Activated CD4-positive, alpha-beta T cell treated with anti-CD3 and anti-CD28 coated beads, Interleukin-10, Interleukin-2, amounts not matched to agents 100 ng/mL and 50 ng/mL, durations not matched to agents 16 hours and 8 hours (primary cell): ENCODE data around the gene ABCA3.
"Not testable (repeated sequence)": the region's sequence is repeated elsewhere in the genome, so short reads cannot be mapped to it uniquely, and the experiment has no call there.

Source experiments
- DNase-seq: peaks from one replicate; pipeline ENCODE4 v3.0.0-alpha.2; 2020

Gene ABCA3

GRCh38 chr16:2278956-2279800 lies 61.4 kb downstream of the ABCA3 start:
- DNase-seq: no peak

- no peak for DNase-seq
Measured at GRCh38 chr16:2278272-2278608, 62.3 kb downstream of the ABCA3 start.

DNA sequence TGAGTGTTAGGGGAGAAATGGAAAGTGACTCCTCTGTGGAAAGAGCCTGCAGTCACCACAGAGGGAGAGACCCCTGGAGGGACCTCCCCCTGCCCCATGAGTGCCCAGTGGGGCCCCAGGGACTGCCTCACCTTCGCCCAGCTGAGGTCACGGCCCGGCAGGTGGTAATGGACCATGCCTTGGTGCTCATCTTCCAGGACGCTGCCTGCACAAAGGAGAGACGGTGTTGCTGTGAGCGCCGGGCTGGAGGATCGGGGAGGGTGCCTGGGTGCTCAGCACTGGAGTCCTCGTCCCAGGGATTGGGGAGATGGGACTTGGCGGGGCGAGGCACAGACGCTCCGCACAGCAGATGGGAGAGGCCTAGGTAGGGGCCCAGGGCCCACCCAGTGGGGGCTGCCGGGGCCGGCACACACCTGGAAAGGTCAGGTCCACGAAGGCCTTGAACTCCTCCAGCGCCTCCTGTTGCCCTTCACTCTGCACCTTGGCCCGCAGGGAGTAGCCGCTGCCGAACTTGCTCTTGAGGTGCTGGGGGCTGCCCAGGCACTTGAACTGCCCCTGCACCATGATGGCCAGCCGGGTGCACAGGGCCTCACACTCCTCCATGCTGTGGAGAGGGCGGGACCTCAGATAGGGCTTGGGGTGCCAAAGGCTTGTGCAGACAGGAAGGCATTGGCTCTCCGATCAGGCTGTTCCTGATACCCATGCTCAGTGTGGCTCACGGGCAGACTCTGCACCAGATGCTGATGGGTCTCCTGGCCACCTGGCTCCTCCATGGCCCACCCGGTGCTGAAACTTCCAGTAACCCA lies 62.9 kb downstream of the ABCA3 start:
- DNase-seq: no peak

GRCh38 chr16:2276368-2277195 lies 63.9 kb downstream of the ABCA3 start:
- no peak for DNase-seq

GRCh38 chr16:2275476-2276367 lies 64.8 kb downstream of the ABCA3 start:
- DNase-seq: no peak

- no peak for DNase-seq
Measured at GRCh38 chr16:2273931-2274330, 66.6 kb downstream of the ABCA3 start.

DNA sequence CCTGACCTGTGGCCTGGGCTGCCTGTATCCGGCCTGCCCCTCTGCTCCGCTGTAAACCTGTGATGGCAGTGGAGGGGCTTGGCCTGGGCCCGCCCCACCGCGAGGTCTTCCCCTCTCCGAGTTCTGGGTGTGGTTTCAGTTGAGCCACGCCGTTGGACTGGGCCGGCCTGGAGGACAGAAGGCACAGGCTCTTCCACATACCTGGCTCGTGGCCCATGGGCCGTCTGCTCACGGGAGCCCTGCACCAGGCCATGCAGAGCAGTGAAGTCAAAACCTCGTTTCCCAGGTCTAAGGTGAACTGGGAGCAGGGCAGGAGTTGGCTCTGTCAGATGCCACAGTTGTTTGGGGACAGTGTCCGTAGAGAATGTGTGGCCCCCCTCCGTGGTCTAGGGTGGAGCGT lies 67.0 kb downstream of the ABCA3 start:
- no peak for DNase-seq

- no peak for DNase-seq
Measured at GRCh38 chr16:2271848-2272461, 68.6 kb downstream of the ABCA3 start.

GRCh38 chr16:2270588-2271470 lies 69.7 kb downstream of the ABCA3 start:
- no peak for DNase-seq

DNA sequence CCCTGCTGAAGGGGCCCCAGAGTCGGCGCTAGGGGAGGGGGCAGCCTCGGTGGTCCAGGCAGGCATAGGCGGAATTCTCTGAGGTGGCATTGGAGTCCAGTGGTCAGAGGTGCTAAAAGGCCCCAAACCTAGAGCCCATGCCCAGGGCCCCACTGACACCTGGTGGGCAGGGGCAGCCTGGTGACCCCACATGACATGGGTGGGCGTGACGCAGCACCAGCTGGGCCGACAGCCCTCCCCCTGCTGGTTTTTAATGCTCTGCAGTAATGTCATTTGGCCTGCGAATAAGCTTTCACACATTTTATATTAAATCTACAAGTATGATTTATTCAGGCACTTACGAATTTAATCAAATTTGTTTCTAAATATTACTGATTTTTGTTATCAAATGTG lies 70.5 kb downstream of the ABCA3 start:
- DNase-seq: no peak

- DNase-seq: peak; percentile 96
Measured at GRCh38 chr16:2267913-2268666, 72.4 kb downstream of the ABCA3 start, which contains the start of gene RNPS1. RNPS1 (minus strand) TSS chr16:2268126; CDS start chr16:2264643, 3,483 bp downstream.

DNA sequence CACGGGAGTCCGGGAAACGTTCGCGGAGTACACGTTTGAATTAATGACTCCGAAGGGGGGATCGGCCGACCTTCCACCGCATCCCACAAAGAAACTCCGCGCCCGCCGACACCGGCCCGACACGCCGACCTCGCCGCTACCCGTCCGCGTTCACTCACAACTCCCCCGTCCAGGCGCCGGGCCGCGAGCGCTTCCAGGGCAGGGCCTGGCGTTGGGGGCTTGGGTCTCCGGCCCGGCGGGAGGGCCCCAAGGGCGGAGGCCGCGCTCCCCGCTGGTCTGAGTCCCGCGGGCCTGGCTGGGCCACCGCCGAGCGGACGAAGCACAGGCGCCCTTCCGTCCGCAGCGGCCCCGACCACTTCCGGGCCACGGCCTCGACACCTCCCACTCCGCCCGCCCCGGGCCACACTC lies 73.0 kb downstream of the ABCA3 start:
- not testable (repeated sequence) for DNase-seq

GRCh38 chr16:2266887-2267286 lies 73.6 kb downstream of the ABCA3 start:
- peak; percentile 23 for DNase-seq

DNA sequence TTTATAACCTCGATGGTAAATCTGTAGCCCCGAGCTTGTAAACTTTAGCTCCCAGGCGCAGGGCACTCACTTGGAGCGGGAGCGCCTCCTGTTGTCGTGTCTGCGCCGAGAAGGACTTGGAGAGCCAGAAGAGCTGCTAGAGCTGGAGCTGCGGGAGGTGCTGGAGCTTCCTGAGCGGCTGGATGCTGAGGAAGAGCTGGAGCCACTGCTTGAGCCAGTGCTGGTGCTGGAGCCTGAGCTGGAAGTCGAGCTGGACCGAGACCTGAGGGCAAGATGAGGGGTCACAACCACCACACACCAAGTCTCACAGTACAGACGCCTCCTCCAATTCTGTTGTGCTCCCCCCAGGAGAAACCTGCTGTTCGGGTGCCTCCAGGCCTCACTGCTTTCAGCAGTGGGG lies 77.5 kb downstream of the ABCA3 start:
- DNase-seq: not testable (repeated sequence)

GRCh38 chr16:2260250-2260649 lies 80.3 kb downstream of the ABCA3 start:
- DNase-seq: no peak

DNA sequence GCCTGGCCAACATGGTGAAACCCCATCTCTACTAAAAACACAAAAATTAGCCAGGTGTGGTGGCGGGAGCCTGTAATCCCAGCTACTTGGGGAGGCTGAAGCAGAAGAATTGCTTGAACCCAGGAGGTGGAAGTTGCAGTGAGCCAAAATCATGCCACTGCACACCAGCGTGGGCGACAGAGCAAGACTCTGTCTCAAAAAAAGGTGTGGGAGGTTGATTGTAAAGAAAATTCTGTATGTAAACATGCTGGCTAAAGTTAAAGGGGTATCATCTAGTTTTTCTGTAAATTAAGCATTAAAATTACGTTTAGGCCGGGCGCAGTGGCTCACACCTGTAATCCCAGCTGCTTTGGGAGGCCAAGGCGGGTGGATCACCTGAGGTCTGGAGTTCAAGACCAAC lies 82.0 kb downstream of the ABCA3 start:
- DNase-seq: not testable (repeated sequence)

DNA sequence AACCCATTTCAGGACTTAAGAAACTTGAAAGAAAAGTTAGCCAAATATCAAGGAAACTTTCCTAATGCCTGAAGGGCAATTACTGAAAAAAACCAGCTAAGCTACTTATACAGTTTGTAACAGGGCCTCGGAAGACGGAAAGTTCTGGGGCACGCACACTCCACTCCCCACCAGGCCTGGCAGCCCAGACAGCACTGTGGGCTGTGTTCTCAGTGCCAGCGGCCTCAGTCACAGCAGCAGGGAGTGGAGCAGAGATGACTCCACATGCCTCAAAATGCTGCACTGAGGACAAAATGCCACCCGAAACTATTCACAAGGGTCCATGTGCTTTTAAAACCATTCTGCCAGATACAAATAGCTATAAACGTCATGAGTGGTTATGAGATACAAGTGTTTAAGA lies 82.8 kb downstream of the ABCA3 start:
- no peak for DNase-seq

GRCh38 chr16:2256531-2257140 lies 83.9 kb downstream of the ABCA3 start:
- no peak for DNase-seq

DNA sequence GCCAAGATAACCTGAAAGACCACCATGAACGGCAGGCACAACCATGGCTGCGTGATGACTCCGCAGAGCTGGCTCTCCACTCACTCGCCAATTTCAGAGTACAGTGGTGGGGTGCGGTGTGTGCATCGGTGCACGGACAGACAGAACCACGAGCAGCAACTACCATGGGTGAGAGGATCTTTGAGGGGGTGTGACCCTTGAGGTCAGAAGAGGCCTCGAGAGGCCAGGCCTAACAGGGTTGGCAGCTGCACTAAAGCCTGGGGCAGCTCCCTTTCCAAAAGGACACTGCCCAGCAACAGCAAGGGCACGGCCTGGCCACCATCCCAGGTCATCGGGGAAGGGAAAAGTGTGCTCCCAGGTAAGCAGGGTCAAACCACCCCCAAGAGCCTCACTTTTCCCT lies 87.2 kb downstream of the ABCA3 start:
- no peak for DNase-seq

- DNase-seq: no peak
Measured at GRCh38 chr16:2252806-2253148, 87.8 kb downstream of the ABCA3 start.
